ENCODE results near the gene PUM1.

Gene PUM1

GRCh38 chr1:31029026-31029425 lies 36.5 kb downstream of the PUM1 start:
- no peak for DNase-seq (ENCODE audit: low read depth)

GRCh38 chr1:31027693-31028526 lies 37.6 kb downstream of the PUM1 start:
- DNase-seq (ENCODE audit: low read depth) = no peak

- DNase-seq (ENCODE audit: low read depth) = no peak
Observed at GRCh38 chr1:31022259-31022658, 43.3 kb downstream of the PUM1 start.

GRCh38 chr1:31020007-31020790 lies 45.3 kb downstream of the PUM1 start:
- DNase-seq (ENCODE audit: low read depth) = no peak

- no peak for DNase-seq (ENCODE audit: low read depth)
Observed at GRCh38 chr1:31019401-31019800, 46.1 kb downstream of the PUM1 start.

- no peak for DNase-seq (ENCODE audit: low read depth)
Observed at GRCh38 chr1:31016868-31017267, 48.6 kb downstream of the PUM1 start.

GRCh38 chr1:31013187-31013864 lies 52.2 kb downstream of the PUM1 start:
- no peak for DNase-seq (ENCODE audit: low read depth)

GRCh38 chr1:31012210-31012924 lies 53.1 kb downstream of the PUM1 start:
- no peak for DNase-seq (ENCODE audit: low read depth)

- DNase-seq (ENCODE audit: low read depth) = no peak
Observed at GRCh38 chr1:31011719-31012118, 53.8 kb downstream of the PUM1 start.

GRCh38 chr1:31010086-31010989 lies 55.2 kb downstream of the PUM1 start:
- DNase-seq (ENCODE audit: low read depth) = no peak

GRCh38 chr1:31007462-31007991 lies 58.0 kb downstream of the PUM1 start:
- DNase-seq (ENCODE audit: low read depth) = peak; percentile 66

- DNase-seq (ENCODE audit: low read depth) = no peak
Observed at GRCh38 chr1:31006747-31007146, 58.8 kb downstream of the PUM1 start.

- DNase-seq (ENCODE audit: low read depth) = no peak
Observed at GRCh38 chr1:31005617-31006166, 59.8 kb downstream of the PUM1 start.

GRCh38 chr1:31005198-31005597 lies 60.3 kb downstream of the PUM1 start:
- no peak for DNase-seq (ENCODE audit: low read depth)

- no peak for DNase-seq (ENCODE audit: low read depth)
Observed at GRCh38 chr1:31004231-31004621, 61.3 kb downstream of the PUM1 start.

- DNase-seq (ENCODE audit: low read depth) = no peak
Observed at GRCh38 chr1:31003613-31004230, 61.8 kb downstream of the PUM1 start.

GRCh38 chr1:31000301-31000700 lies 65.2 kb downstream of the PUM1 start:
- DNase-seq (ENCODE audit: low read depth) = no peak

GRCh38 chr1:30998887-30999286 lies 66.6 kb downstream of the PUM1 start:
- no peak for DNase-seq (ENCODE audit: low read depth)

- DNase-seq (ENCODE audit: low read depth) = no peak
Observed at GRCh38 chr1:30998171-30998570, 67.3 kb downstream of the PUM1 start.

- DNase-seq (ENCODE audit: low read depth) = no peak
Observed at GRCh38 chr1:30997463-30998057, 68.0 kb downstream of the PUM1 start.
